Activated effector memory CD4-positive, alpha-beta T cell treated with Interleukin-2 at 50 U/mL for 16 hours (primary cell): Measurements from ENCODE around the gene PSMG3.

Source experiments
- DNase-seq: peaks from one replicate; pipeline ENCODE4 v3.0.0-alpha.2; 2020

PSMG3 gene

DNA sequence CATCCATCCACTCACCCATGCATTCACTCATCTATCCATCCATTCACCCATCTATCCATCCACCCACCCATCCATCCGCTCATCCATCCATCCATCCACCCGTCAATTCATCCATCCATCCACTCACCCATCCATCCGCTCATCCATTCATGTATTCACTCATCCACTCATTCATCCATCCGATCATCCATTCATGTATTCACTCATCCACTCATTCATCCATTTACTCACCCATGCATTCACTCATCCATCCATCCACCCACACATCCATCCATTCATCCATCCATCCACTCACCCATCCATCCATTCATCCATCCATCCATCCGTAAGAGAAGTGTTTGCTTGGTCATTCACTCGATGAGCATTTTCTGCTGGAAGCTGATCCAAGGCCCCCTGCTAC, 8.7 kb upstream of the PSMG3 start:
- no peak for DNase-seq

DNA sequence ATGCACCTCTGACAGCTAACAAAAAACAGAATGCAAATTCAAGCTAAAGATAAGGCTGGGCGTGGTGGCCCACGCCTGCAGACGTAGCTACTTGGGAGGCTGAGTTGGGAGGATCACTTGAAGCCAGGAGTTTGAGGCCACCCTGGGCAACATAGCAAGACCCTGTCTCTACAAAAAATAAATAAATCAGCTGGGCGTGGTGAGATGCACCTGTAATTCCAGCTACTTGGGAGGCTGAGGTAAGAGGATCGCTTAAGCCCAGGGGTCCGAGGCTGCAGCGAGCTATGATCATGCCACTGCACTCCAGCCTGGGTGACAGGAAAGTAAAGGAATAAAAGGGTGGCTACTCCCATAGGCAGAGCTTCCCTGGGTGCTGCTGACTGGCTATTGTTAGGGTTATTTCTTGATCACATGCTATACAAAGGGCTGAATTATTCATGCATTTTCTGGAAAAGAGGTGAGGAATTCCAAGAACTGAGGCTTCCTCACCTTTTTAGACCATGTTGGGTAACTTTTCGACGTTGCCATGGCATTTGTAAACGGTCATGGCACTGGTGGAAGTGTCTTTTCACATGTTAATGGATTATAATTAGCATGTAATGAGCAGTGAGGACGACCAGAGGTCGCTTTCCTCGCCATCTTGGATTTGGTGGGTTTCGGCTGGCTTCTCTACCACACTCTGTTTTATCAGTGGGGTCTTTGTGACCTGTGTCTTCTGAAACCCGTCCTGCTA, 6.9 kb upstream of the PSMG3 start:
- no peak for DNase-seq

DNA sequence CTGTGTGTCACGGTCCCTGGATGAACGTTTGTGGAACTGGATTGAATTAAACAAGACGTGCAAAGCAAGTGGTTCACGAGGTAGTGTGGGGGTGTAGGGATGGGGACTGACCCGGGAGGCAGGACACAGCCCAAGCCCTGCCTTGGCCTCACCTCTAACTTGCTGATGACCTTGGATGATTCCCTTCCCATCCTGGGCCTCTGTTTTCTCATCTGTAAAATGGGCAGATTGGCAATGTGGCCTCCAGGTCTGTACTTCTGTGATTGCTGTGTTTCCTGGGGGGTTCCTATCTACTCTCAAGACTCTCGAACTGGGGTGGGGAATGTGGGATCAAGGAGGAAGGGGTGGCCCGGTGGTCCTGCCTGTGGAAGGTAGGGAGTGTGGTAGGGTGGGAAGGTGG, 6.0 kb upstream of the PSMG3 start:
- DNase-seq, result no peak

DNA sequence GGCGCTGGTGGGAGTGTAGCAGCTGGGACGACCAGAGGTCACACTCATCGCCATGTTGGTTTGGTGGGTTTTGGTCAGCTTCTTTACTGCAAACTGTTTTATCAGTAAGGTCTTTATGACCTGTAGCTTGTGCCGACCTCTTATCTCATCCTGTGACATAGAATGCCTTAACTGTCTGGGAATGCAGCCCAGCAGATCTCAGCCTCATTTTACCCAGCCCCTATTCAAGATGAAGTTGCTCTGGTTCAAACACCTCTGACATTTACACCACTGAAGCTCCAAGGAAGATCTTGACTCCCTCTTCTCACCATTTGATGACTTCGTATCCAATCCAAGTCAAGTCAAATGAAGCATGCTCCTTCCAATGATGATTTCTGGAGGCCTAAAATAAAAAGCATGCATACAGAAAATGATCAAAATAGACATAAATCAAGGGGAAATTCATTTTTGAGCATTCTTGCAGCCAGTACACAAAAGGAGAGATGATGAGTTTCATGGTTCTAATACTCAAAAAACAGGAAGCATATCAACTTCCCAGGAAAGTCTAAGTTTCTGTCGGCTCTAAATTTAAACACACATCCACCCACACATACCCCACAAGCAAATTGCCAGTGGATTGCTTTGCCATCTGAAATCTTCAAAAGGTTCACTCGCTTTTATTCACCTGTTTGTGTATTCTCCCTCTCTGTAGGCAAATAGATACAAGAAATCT, 2.4 kb upstream of the PSMG3 start:
- no peak for DNase-seq

GRCh38 chr7:1569440-1569832, 396 bp downstream of the PSMG3 start:
- no peak for DNase-seq

- DNase-seq, result peak; percentile 15
These were observed 816 bp downstream of the PSMG3 start for GRCh38 chr7:1569016-1569415.

- DNase-seq, result no peak
These were observed 1.8 kb downstream of the PSMG3 start for GRCh38 chr7:1567896-1568510.

DNA sequence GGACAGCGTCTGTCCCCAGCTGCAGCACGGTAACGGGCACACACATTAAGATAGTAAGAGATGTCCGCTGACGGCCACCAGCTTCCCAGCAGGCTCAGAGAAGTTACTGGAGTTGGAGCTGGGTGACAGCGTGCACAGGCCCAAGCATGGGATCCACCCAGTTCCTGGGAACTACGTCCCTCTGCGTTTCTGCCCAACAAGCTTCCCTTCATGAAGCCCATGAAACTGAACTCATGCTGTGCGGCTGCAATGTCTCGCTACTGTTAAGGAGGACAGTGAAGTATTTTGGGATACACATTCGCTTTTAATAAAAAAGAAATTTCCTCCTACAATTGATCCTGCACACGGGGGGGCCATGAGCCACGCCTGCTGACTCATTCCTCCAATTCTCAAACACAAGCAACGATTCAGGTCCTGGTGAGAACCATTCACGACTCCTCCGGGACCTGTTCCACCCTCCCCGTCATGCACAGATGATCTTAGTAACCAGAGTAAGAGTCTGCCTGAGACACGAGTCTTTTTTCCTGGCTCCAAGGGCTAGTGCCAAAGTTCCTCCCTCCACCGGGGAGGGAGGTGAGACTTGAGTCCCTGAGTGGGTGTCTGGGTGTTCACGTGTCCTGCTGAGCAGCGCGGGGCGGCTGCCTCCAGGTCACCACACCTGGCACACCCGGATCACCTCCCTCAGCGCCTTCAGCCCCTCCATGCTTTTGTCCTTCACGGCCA, 2.6 kb downstream of the PSMG3 start:
- DNase-seq, result no peak

GRCh38 chr7:1566687-1567048, 3.2 kb downstream of the PSMG3 start:
- DNase-seq, result no peak

GRCh38 chr7:1564603-1565022, 5.2 kb downstream of the PSMG3 start:
- no peak for DNase-seq

DNA sequence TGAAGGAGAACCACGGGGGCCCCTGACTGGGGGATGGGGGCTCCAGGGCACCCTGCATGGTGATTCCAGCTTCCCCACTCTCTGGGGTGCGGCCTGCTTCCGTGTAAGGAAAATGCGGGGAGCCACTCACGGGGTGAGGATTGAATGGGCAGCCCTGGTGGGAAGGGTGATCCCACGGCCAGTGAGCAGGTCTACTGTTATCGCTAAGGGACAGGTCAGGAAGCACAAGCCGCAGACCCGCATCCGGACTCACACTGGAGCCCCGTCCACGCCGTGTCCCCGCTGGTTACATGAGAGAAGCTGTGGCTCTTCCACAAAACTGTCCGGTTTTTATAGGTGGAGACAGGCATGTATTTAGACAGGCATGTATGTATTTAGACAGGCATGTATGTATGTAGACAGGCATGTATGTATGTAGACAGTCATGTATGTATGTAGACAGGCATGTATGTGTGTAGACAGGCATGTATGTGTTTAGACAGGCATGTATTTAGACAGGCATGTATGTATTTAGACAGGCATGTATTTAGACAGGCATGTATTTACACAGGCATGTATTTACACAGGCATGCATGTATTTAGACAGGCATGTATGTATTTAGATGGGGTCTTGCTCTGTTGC, 5.7 kb downstream of the PSMG3 start:
- no peak for DNase-seq

DNA sequence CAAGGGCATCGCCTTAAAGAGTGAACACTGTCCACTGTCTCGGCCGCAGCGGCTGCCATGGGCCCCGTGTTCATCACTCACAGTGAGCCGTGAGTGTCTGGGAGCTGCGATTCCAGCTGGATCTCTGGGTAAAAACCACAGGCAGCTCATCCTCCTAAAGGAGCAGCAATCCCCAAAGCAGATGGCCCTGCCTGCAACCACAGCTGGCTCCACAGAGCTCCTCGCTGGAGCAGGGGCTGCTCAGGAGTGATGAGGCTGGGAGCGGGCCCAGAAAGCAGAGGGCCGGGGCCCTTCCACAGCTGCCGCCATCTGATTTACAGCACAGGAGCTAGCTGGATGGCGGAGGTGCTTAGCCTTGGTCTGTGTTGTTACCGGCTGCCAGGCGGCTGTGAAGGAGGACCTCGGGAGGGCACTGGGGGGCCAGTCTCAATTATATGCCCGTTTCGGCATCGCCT, 7.2 kb downstream of the PSMG3 start:
- DNase-seq, result no peak

DNA sequence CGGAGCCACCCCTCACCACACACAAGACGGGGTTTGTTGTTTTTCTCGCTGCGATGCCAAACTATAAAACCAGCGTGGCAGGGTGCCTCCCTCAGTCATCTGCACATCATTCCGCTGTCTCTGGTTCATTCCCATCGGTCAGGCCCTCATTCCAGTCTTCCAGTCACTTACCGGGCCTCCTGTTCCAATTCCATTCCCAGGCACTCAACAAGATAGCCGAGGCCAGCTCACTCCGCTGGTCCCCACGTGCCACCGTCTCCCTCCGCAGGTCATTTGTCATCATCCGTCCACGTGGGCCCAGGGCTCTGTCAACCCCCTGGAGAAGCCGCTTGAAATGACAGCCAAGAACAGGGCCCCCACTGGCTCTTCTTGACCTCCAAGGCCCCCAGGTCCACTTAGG, 7.7 kb downstream of the PSMG3 start:
- DNase-seq, result no peak

- DNase-seq, result no peak
These were observed 8.5 kb downstream of the PSMG3 start for GRCh38 chr7:1561036-1561940.

DNA sequence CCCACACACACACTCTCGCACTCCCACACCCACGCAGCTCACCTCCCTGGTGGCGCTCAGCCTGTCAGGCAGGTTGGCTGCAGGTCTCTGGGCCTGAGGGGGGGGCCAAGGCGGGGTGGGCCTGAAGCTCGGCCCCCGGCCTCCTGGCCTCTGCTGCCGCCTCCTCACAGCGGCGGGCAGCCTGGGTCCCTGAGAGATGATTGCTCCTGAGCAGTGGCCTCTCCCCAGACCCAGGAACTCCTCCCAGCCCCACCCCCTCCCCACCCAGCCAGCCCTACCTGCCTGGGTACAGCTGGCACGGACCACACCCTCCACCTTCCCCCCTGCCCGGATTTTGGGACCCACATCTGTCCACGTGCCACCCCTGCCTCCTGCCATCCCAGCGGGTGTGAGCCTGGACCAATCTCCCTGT, 9.2 kb downstream of the PSMG3 start:
- no peak for DNase-seq

DNA sequence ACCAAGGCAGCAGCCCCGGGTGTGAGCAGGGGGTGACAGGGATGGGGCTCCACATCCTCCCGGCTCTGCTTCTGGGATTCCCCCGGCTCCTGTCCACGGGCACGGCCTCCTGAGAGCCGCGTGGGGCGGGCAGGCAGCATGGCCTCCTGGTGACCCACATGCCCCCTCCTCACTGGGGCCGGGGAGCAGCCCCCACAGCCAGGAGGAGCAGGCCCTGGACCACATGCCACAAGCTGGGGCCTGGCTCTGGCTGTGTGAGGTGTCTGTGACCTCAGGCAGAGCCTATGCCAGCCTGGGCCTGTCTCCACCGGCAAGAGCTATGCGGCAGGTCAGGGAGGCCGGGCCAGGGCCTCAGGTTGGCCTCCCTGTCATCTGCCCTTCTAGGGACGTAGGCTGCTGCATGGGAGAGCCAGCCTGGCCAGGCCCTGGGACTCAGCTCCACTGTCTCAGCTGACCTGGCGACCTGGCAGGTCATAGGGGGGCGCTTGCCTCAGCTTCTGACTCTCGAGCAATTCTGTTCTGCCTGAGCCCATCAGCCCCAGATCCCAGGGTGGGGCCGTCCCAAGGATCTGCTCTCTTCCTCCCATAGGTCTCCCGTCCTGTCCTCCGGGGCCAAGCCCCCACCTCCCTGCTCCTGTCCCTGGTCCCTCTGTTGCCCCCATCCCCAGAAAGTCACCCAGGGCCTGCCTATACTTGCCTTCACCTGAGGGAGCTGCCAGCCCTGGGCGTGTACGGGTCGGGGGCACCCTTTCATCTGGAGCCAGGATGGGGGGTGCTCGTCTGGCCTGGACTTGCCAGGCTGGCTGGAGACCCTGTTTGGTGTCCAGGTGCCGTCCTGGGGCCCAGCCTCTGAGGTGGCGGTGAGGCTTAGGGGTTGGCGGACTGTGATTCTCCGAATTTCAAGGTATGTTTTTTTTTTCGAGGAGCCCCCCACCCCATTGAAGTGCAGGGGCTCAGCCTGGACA, 9.9 kb downstream of the PSMG3 start:
- DNase-seq, result no peak

DNA sequence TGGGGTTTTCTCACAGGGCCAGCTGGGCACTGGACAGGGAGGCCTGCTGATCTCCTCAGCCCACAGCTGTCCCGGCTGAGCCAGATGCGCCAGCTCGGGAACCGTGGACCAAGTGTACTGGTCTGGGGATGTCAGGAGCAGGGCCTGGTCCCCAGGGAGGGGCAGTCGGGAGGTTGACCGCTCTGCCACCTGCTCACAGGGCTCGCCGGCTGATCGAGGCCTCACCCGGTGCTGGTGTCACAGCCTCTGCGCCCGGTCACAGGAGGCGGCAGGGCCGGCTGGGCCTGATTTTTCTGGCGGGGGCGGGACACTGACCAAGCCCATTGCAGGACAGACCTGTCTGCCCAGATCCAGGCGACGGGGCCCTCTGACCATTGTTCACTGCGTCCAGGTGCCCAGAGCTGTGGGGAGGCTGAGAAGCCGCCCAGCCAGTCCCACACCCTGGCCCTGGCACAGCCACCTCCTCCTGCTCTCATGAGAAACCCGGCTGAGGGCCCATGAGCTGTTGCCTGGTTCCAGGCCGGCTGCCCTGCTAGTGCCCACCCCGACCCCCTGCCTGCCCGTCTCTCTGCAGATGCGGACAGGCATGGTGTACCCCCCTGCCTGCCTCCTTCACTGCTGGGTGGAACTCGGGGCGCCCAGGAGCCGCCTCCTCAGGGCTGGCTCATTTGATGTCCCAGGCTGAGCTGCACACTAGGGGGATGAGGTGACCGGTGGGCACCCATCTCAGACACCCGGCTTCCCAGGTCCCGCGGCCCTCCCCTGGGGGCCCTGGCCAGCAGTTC, 10.8 kb downstream of the PSMG3 start:
- no peak for DNase-seq

DNA sequence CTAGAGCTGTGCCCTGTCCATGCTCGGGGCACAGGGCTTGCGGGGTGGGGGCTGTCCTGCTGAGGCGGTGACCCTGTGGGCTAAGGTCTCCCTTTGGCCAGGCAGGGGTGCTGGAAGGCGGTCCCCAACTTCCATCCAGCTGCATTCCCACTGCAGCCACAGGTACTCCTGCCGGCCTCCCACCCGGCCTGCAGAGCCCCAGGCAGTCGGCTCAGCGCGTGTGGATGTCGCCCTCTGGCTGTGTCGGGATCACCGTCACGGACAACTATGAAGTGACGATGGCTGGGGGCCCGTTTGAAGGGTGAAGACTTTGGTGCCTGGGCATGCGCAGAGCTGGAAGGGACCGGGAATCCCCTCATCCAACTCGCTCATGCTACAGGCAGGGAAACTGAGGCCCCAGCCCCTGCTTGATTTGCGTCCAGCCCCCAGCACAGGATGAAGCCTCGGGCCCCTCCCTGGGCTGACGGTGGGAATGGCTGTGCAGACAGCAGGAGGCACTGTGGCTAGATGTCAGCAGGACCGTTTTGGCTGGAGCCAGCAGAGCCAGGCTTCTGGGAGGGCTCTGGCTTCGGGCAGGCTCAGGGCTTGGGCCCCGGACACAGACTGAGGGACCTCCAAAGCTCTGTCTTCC, 11.5 kb downstream of the PSMG3 start:
- no peak for DNase-seq

DNA sequence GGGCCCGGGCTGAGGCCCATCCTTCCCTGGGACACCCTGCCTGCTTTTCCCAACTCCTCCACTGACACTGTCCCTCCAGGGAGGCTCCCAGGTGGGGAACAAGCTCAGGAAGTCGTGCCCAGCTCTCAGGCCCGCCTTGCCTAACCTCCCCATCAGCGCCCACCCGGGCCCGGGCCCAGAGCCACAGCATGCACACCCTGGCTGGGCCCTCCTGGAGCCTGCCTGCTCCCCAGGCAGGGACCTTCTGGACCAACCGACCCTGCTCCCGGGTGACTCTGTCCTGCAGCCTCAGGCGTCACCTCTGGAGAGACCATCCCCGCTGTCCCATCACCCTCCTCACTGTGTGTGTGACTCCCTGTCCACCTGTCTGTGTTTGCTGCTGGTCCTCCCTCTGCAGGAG, 12.1 kb downstream of the PSMG3 start:
- no peak for DNase-seq
